A172 (cell line): Measurements from ENCODE around the gene SMNDC1. TPM values are rescaled to one million over a fixed set of nuclear protein-coding genes. Genes with fewer than 3 reads are reported as not detected.
"Not testable (repeated sequence)": the region's sequence is repeated elsewhere in the genome, so short reads cannot be mapped to it uniquely, and the experiment has no call there.

Source experiments
- DNase-seq: peaks from one replicate; pipeline ENCODE4 v3.0.0-alpha.2; 2015; ENCODE audit warnings: low spot score
- total RNA-seq: library from RNA; depleted of rRNA; stranded (reverse); fragments of >200 nt; shearing (Covaris generic); gene quantifications from 2 replicates; pipeline ENCODE4 v1.2.3, GENCODE V29; 2014

The SMNDC1 gene
- total RNA-seq, 1 experiment from 2014 or later: 14.3 TPM

DNA sequence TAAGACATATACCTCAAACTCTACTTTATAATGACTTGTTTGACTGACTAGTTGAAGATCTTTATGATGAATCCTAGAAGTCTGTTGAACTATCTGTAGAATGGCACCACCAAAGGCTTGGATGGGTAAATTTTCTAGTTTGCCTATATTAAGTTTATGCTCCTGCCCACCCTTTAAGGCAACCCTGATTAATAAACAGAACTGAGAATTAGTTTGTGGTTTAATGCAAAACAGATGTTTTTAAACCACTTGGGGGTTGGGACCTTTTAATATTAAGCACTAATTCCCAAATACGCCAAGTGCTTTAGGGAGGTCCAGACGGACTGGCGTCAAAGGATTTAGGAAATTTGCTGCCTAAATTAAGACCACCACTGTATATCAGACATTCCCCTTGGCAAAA is 20.5 kb downstream of the SMNDC1 start:
- no peak for DNase-seq

DNA sequence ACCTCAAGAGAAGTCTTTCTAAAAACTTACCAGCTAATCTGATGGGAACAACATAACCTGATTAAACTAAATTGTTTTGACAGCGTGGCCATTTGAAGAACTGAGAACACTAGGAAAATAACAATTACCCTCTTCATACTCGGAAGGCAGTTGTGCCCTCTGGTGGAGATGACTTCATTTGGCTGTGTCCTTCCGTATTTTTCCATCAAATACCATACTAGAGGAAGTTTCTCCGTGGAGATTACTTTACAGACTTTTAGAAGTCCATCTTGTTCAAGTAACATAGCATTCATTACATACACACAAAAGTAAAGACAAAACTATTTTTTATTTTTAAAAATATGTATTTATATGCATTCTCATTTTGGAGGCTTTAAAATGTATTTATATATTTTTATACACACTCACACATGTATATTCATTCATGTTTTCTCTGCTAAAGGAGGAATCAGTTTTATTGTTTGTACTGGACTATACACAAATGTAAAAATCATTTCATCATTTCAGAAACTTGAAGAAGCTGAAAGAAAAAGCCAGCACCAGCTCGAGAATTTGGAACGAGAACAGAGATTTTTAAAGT is 25.2 kb downstream of the SMNDC1 start:
- peak; percentile 58 for DNase-seq

DNA sequence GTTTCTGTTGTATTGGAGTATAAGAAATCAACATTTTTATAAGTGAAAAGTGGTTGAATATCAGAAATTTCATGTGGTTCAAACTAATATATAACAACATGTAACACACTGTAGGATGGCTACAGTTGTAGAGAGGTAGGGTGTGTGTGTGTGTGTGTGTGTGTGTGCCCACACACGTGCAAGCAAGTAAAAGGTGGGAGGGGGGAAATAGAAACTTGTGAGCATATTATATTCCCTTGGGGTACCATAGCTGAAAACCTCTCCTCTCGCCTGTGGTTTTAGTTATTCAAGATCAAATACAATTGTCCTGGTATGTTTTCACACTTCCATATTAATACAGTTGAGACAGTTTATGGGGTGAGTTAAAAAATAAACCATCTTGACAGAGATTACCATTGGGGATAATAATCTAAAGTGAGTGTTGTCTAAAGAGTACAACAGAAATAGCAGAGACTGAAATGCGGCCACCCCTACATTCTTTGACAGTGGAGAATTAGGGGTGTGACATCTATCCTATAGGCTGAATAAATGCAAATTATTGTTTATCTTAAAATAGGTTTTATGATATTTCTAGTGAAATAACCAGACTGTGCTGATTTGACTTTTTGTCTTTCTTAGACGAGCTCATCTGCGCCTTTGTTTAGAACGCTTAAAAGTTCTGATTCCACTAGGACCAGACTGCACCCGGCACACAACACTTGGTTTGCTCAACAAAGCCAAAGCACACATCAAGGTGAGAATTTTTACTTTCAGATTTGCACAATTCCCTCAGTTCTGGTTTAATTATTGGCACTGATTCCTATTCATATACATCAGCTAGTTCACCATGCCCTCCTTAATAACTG is 25.9 kb downstream of the SMNDC1 start:
- no peak for DNase-seq

DNA sequence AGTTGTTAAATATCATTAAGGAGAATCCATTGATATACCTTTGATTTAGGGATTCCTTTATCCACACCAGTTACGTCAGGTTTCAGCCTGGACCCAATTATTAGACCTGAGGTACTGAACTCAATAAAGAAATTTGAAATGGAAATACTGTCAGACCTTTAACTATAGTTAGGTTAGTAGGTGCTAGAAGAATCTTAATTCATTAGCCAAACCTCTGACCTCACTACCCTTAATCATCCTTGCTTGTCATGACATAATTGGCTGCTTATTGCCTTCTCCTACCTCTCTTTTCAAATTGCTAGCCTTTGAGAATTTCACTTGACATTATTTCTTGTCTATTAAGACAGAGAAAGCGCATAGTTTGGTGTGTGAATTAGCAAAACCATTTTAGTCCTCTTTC is 27.1 kb downstream of the SMNDC1 start:
- no peak for DNase-seq

DNA sequence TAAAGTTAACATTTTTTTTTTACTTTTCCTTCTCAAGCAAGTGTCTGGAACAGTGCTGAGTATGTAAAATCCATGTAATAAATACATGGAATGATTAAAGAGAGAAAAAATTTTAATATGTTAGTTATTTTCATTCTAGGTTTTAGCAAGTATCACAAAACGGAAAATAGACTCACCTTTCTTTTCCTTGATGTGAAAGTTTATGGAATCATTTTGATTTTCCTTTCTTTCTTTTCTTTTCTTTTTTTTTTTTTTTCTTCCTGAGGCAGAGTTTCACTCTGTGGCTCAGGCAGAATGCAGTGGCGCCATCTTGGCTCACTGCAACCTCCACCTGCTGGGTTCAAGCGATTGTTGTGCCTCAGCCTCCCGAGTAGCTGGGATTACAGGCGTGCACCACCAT is 28.1 kb downstream of the SMNDC1 start:
- DNase-seq: no peak

DNA sequence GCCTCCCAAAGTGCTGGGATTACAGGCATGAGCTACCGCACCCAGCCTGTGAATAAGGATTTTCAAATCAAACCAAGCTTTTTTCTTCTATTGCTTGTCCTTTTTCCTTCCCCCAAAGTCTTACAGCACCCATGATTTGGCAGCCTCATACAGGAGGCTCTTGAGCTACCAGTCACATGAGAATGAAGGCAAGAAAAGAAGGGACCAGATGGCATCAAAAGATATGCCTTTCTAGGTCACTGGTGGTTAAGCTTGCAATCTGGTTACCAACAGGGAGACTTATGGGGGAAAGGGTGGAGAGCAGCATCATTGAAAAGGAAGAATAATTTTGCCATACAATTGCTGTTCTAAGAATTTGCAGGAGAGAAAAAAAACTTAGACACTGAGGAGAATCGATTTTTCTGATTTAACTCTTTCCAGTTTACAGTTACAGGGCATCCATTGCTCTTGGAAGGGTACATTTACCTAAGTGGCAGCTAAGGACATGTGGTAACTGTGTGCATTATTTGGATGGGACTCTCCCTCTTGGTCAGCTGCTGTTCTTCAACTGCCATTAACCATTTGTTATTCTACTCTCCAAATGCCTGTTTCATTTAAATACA is 29.5 kb downstream of the SMNDC1 start:
- no peak for DNase-seq

DNA sequence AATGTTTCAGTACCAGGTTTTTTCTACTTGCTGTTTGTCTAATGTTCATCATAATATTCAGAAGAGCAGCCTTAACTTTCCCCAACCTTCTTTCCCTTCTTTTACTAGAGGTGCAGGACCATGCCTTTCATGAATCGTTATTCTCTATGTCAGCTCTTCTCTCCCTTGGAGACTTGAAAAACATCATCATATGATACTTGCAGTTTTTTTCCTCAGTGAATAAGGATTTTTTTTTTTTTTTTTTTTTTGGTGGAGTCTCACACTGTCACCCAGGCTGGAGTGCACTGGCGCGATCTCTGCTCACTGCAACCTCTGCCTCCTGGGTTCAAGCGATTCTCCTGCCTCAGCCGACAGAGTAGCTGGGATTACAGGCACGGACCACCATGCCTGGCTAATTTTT is 30.1 kb downstream of the SMNDC1 start:
- DNase-seq: no peak

DNA sequence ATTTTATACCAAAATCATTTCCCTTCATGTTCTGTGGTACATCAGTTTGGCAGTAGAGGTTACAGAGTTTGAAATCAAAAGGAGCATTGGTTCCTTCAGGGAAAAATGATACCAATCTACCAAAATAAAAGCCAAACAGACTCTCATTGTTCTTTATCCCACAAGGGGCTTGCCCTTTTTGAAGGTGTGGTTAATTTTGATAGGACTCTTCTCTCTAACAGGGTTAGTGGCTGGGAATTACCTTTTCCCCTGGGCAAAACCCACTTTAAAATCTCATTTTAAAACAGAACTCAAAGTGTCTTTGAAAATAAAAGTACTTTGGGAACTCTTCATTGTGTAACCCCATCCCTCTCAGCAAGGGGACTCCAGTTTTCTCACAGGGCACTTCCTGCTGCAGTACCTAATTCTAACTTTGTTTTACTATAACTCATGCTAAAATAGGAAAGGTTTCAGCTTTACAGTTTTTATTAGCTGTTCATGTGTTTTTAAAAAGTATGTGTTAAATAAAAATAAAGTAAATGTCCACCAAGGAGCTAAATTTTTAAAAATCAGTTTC is 30.6 kb downstream of the SMNDC1 start:
- no peak for DNase-seq

DNA sequence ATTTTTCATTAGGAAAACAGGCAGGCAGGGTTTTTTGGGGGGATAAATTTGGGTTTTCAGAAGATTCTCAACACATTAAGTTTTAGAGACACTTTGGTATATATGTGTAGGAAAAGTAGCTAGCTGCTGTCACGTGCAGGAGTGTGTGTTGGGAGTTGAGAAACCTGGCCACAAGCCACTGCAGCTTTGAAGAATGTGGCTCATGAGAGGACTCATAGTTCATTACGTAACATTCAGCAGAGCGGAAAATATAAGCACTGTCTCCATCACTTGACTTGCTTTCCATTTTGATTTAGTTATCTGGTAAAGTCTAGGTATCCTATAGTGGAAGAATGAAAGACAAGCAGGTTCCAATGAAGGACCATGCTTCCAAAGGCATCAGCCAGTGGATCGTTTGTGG is 31.2 kb downstream of the SMNDC1 start:
- peak; percentile 39 for DNase-seq

DNA sequence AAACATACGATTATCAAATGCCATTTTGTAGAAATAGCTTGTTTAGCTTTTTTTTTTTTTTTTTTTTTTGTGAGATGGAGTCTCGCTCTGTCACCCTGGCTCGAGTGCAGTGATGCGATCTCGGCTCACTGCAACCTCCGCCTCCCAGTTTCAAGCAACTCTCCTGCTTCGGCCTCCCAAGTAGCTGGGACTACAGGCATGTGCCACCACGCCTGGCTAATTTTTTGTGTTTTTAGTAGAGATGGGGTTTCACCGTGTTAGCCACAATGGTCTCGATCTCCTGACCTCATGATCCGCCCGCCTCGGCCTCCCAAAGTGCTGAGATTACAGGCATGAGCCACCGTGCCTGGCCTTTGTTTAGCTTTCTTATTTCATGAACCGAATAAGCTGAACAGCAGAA is 31.7 kb downstream of the SMNDC1 start:
- not testable (repeated sequence) for DNase-seq

DNA sequence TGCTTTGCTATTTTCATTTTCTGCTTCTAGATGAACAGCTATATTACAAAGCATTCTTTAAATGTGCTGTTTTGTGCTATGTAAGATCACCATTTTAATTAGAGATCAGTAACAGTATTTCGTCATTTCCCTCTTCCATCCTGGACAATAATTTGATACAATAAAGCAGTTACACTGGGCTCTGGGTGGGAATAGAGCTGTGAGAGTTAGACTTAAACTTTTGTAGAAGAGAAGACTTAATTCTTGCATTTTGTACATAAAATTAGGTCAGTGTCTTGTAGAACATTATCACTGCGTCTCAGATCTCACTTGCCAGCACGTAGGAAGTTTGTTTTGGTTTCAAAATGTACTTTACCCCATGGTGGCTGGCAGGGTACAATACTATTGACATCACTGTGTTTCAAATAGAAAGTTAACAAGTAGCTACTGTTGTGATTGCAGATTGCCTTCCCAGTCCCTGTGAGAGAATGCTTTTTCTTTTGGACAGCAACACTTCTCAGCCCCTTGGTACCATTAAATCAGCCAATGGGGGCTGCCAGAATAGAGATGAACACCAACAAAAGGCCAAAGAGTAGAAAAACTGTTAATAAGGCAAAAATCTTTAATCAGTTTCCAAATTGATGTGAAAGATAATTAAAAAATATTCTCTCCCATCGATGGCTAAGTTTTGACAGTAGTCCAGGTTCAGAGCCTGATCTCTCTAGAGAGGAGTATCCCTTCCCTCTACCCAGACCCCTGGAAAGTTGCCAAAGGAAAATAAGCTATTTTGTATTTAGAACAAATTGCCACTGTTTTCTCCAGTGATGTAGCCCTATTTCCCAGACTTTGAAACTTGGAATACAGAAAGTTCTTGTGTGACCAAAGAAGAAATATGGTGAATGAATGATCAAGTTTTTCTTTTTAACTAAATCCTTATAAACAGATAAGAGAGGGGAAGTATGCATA is 35.1 kb downstream of the SMNDC1 start:
- no peak for DNase-seq

DNA sequence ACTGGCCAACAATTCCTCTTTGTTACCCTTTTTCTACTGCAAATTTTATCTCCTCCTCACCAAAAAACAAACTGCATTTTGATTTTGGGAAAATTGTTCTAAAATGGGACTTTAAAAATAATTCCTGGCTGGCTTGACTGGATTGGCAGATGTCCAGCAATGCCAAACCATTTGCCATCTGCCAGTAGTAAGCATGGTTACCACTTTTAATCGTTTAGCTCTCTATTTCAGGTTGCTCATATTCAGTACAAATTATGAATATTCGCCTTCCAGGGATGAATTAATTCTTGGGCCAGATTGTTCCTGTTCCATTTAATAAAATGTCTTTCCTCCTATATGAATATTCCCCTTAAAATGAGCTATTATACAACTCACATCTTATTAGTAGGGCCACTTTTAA is 35.7 kb downstream of the SMNDC1 start:
- DNase-seq: no peak

DNA sequence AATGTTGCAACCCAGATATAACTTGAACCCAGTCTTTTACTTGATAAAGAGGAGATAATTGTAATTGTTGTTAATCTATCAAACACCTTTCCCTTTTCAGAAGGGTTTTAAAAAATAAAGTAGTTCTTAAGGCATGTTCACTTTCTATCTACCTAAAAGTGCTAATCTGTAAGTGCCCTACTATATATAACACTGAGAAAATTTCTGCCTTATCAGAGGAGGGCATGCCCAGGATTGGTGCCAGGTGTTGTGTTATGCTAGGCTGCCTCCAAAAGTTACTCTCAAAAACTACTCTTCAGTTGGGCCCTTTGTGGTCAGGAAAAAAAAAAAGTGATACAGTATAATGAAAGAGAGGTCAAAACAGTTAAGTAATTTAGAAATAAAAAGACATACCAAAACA is 36.3 kb downstream of the SMNDC1 start:
- DNase-seq: no peak

DNA sequence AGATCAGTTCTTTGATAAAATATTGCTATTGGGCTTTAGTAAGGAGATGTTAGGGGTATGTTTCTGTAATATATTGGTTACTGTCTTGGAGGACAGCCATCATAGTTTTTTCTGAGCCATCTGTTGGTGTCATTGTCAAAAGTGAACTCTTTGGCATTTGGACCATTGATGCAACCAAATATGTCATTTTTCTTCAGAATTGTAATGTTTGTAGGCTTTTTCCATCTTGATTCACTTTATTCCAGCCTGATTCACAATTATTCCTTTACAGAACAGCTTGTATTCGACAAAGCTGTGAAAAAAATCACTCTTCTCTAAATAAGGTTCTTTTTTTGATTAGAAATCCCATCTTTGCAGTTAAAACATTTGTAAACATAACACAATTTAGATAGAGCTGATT is 37.4 kb downstream of the SMNDC1 start:
- DNase-seq: no peak

DNA sequence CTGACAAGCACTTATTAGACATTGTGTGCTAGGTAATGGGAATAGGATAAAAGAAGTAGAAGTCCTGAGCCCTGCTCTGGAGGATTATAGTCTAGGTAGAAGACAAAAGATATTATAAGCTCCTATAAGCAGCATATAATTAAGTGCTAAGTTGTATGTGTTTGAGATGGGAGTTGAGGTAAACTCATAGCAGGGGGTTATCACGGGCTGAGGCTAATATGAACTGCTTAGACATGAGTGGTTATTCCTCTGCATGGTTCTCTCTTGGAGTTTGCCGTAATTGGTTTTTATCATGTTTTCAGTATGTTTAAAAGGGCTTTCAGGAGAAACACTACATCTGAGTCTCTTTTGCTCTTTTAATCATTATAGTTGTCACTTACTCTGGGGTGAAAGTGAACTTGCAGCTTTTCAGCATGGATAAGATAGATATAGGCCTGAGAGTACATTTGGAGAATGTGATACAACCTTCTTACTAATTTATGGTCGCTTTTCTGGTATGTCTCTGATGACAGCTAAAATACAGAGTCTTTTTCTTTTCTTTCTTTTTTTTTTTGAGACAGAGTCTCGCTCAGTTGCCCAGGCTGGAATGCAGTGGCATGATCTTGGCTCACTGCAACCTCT is 39.0 kb downstream of the SMNDC1 start:
- no peak for DNase-seq

DNA sequence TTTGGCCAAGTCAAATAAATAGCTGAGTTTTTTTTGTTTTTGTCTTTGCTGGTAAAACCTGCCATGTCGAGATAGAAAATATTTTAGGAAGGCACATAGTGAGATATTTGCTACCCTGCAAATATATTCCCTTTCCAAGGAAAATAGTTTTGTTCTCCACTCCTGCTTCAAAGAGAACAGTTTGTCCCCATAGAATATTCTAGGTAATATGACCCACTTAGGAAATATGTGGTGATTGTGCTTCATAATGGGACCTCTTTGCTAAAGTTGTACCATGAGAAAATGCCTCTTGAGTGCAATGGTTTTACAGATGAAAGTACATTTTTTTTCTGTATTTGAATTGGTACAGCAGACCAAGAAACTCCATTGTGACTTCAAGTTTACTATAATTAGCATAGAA is 41.6 kb downstream of the SMNDC1 start:
- no peak for DNase-seq

DNA sequence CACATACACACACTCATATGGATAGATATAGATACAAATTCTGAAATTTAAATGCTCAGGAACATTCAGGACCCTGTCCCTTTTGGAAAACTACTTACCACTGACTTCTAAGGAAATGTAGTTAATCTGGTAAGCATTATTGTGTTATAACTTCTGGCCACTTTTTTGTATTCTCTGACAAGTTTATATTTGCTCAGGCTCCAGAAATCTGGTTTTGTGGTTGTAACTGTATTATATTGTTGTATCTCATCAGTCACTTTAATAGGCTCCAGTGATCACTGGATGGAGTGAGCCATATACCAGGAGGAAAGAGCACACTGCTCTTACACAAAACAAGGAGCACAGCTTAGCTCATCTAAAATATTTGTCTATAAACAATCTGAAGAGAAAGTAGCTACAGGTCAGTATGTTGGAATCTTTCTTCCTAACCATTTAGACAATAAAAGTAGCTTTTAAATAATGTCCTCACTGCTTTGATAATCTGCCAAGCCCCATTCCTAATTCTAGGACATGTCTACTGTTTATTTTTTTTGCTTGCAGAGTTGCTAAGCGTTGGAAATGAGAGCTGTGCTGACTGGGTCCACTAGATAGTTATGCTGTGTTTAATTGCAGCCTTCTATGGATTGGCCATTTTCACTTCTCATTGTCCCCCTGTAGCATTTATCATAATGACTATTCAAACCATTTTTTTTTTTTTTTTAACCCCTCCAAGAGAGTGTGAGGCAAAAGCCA is 43.8 kb downstream of the SMNDC1 start:
- DNase-seq: no peak

DNA sequence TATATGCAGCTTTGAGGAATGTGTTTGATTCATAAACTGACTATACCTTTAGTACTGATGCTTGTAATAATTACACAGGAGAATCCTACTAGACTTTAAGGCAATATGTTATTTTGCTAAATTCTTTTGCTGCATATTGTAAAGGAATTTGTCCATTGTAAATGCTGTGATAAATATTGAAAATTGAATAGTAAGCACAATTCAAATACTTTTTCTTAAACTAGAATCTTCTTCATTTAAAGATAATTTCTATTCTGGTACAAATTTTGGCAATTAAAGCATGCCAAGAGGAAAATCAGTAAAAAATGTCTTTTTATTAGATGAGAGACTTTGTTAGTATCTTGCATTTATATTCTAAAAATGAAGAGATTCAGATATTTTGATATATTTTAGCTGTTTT is 45.4 kb downstream of the SMNDC1 start:
- no peak for DNase-seq

DNA sequence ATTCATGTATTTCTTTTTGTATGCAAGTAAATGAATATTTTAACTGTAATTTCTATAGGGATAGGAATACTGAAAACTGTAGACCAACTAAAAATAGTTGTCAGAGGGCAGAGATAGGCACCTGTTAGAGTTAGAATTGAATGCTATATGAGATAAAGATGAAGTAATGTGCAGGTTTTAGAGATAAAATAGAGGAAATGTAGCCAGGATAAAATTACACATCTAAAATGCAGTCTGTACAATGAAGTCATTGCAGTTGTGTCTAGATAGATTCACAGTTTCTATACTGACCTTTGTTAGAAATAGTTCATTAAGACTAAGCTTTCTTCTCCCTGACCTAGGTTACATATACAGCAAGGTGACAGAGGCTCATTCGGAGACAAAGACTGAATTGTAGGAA is 46.2 kb downstream of the SMNDC1 start:
- DNase-seq: no peak

DNA sequence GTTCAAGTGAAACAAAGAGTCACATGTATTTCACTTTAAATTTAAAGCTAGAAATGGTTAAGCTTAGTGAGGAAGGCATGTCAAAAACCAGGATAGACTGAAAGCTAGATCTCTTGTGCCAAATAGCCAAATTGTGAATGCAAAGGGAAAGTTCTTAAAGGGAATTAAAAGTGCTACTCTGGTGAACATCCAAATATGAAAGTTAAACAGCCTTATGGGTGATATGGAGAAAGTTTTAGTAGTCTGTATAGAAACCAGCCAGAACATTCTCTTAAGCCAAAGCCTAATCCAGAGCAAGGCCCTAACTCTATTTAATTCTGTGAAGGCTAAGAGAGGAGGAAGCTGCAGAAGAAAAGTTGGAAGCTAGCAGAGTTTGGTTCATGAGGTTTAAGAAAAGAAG is 50.3 kb downstream of the SMNDC1 start:
- no peak for DNase-seq

DNA sequence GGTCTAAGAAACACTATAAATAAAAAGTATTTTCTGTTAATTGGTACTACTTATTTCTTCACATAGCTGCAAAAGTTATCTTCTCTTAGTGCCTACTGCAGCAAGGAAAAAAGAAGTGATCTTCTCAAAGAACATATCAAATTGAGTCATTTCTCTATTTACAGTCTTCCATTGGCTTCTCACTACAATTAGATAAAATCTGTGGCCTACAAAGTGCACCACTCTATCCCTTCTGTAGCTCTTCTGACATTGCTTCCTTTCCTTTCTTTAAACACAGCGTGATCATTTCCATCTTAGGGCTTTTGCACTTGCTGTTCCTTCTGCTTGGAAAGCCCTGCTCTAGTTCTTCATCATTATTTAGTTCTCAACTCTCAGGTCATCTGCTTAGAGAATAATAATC is 52.6 kb downstream of the SMNDC1 start:
- DNase-seq: no peak
